ENCODE results near the gene RRAS. TPM values are rescaled to one million over a fixed set of nuclear protein-coding genes. Genes with fewer than 3 reads are reported as not detected.

RRAS gene
- total and polyA plus RNA-seq, 8 donors = 21.4 to 131 (median 30.7) TPM

DNA sequence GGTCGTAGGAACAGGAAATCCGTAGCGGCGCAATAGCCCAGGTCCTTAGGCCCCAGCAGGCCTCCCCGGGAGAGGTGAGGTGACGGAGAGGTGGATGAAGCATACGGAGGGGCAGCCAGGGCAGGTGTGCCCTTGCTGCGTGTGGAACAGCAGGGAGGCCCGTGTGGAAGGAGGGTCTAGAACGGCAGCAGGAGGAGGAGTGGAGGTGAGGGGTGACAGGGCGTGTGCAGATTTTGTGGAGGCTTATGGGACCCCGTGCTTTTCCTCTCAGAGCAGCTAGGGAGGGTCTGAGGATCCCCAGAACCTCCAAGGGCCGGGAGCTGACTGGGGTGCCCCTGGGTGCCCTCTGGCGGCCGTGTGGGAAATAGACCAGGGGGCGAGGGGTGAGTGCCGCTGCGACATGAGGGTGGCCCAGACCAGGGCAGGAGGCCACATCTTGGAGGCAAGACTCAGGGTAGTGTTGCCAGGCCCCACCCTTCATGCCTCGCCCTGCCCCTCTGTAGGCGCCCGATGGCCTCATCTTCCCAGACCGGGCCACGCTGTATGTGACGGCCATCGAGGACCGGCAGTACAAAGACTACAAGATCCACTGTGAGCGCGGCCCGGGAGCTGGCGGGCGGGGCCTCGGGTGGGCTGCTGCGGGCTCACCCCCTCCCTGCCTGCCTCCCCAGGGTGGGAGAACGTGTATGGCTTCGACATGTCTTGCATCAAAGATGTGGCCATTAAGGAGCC lies 44.5 kb upstream of the RRAS start:
- Histone ChIP-seq H3K27ac (no peak overlapping the region), H3K36me3 (peaks cover 0 to 81% of the 10 kb centered on the region in 2 donors), H3K4me3 (no peak overlapping the region), H3K9me3 (no peaks in the 10 kb centered on the region), H3K4me1 (peaks cover 8 to 30% of the 10 kb centered on the region in 2 donors), H3K27me3 (peaks cover 0 to 7% of the 10 kb centered on the region in 2 donors)
- DNase-seq (peak in 1 of 4 donors; percentile 79), ATAC-seq (no peak)
- TF ChIP-seq, protein P1, sequence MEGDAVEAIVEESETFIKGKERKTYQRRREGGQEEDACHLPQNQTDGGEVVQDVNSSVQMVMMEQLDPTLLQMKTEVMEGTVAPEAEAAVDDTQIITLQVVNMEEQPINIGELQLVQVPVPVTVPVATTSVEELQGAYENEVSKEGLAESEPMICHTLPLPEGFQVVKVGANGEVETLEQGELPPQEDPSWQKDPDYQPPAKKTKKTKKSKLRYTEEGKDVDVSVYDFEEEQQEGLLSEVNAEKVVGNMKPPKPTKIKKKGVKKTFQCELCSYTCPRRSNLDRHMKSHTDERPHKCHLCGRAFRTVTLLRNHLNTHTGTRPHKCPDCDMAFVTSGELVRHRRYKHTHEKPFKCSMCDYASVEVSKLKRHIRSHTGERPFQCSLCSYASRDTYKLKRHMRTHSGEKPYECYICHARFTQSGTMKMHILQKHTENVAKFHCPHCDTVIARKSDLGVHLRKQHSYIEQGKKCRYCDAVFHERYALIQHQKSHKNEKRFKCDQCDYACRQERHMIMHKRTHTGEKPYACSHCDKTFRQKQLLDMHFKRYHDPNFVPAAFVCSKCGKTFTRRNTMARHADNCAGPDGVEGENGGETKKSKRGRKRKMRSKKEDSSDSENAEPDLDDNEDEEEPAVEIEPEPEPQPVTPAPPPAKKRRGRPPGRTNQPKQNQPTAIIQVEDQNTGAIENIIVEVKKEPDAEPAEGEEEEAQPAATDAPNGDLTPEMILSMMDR (IDR thresholded peaks at IDR 0.05) = peak in 1 of 2 donors; percentile 9
- intact Hi-C loops (cut with DNase I) = no loop called here

DNA sequence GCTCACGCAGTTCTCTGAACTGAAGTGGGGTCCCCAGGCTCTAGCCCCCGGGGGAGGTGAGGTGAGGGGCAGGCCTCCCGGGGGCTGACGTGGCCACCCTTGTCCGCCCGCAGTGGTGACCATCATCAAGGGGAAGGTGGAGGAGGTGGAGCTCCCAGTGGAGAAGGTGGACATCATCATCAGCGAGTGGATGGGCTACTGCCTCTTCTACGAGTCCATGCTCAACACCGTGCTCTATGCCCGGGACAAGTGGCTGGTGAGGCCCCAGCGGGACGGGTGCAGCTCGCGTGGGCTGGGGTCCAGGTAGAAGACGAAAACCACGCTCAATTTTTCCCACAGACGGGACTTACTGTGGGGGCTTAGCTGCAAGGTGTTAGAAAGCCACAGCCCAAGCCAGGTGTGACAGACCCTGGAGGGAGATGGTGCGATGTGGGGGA lies 43.9 kb upstream of the RRAS start:
- intact Hi-C loops (cut with DNase I) = no loop called here
- no peak for ATAC-seq

DNA sequence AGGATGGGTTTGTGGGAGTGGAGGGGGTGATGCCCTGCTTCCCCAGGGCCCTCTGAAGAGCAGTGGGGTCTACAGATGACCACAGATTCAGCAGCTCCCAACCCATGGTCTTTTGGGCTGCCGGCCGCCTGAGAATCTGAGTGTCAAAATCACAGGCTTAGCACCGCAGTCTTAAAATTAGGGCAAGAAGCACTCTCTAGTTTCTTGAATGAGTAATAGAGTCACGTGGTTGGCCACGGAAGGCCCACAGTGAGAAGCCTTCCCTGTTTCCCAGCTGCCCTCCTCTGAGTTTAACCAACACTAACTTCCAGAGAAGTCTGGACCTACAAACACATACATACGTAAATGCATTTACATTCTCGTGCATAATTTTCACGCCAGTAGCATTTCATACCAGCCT lies 42.3 kb upstream of the RRAS start:
- peaks cover 0 to 69% of the 10 kb centered on the region in 2 donors for H3K36me3 ChIP-seq
- ATAC-seq (no peak), DNase-seq (no peak)
- intact Hi-C loops (cut with DNase I) = no loop called here
- H3K27me3 ChIP-seq = no peaks in the 10 kb centered on the region
- no peaks in the 10 kb centered on the region for H3K9me3 ChIP-seq
- no peak overlapping the region for H3K4me3 ChIP-seq
- H3K4me1 ChIP-seq = peaks cover 15 to 40% of the 10 kb centered on the region in 2 donors
- H3K27ac ChIP-seq = no peak overlapping the region
- TF ChIP-seq, protein P1 (IDR thresholded peaks at IDR 0.05) = no peak

More for the DNA sequence above, 43.9 kb upstream of the RRAS start:
- Histone ChIP-seq H3K4me3 (no peak overlapping the region), H3K4me1 (peaks cover 12 to 30% of the 10 kb centered on the region in 2 donors), H3K27me3 (peaks cover 0 to 1% of the 10 kb centered on the region in 2 donors), H3K27ac (no peak overlapping the region), H3K36me3 (peaks cover 0 to 81% of the 10 kb centered on the region in 2 donors), H3K9me3 (no peaks in the 10 kb centered on the region)
- DNase-seq = no peak
- TF ChIP-seq, protein P1 (IDR thresholded peaks at IDR 0.05) = no peak

DNA sequence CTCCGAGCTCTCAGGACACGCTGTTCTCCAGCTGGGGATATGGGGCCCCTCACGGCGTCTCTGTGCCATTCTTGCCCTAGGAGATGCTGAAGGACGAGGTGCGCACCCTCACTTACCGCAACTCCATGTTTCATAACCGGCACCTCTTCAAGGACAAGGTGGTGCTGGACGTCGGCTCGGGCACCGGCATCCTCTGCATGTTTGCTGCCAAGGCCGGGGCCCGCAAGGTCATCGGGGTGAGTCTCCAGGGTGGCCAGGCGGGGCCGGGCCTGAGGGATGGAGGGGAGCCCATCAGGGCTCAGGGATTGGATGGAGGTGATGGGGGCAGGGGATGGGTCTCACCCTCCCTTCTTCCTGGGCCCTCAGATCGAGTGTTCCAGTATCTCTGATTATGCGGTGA lies 41.9 kb upstream of the RRAS start:
- H3K36me3 ChIP-seq = peaks cover 0 to 65% of the 10 kb centered on the region in 2 donors
- H3K4me1 ChIP-seq = peaks cover 15 to 38% of the 10 kb centered on the region in 2 donors
- no peaks in the 10 kb centered on the region for H3K27me3 ChIP-seq
- DNase-seq (no peak), ATAC-seq (no peak)
- intact Hi-C loops (cut with DNase I) = no loop called here
- no peak overlapping the region for H3K27ac ChIP-seq
- no peaks in the 10 kb centered on the region for H3K9me3 ChIP-seq
- no peak overlapping the region for H3K4me3 ChIP-seq
- TF ChIP-seq, protein P1 (IDR thresholded peaks at IDR 0.05) = no peak

Data from left lung (tissue), 10 donors.